GM12865 (cell line): ENCODE results near the gene JKAMP.
A peak's percentile ranks its signal among the peaks of the same experiment; 100 is the strongest.

Source experiments
- DNase-seq: peaks from one replicate; pipeline ENCODE4 v3.0.0; 2010; ENCODE audit warnings: low read depth
- H3K4me3 ChIP-seq: 2 replicates; pipeline ENCODE4 v1.5.1; 2011; ENCODE audit warnings: mild to moderate bottlenecking, low read depth, low read length, control low read depth
- TF ChIP-seq, protein P1 (sequence below): IDR thresholded peaks from 2 replicates; pipeline ENCODE4 v1.5.1; 2011; ENCODE audit warnings: low read length, control low read depth, low read depth, inconsistent platforms; ENCODE audit not compliant: insufficient read depth; ENCODE audit errors: missing control alignments

Gene JKAMP

GRCh38 chr14:59480166-59480565 lies 4.2 kb upstream of the JKAMP start:
- TF ChIP-seq, protein P1, sequence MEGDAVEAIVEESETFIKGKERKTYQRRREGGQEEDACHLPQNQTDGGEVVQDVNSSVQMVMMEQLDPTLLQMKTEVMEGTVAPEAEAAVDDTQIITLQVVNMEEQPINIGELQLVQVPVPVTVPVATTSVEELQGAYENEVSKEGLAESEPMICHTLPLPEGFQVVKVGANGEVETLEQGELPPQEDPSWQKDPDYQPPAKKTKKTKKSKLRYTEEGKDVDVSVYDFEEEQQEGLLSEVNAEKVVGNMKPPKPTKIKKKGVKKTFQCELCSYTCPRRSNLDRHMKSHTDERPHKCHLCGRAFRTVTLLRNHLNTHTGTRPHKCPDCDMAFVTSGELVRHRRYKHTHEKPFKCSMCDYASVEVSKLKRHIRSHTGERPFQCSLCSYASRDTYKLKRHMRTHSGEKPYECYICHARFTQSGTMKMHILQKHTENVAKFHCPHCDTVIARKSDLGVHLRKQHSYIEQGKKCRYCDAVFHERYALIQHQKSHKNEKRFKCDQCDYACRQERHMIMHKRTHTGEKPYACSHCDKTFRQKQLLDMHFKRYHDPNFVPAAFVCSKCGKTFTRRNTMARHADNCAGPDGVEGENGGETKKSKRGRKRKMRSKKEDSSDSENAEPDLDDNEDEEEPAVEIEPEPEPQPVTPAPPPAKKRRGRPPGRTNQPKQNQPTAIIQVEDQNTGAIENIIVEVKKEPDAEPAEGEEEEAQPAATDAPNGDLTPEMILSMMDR, result no peak
- no peak overlapping the region for H3K4me3 ChIP-seq
- no peak for DNase-seq

- TF ChIP-seq, protein P1, result no peak
- H3K4me3 ChIP-seq, result peak overlapping the region; percentile 12; the same call in 1 of the 2 replicates
- DNase-seq, result no peak
These were observed 2.9 kb upstream of the JKAMP start for GRCh38 chr14:59481407-59481806.

GRCh38 chr14:59481871-59482540 lies 2.3 kb upstream of the JKAMP start:
- DNase-seq, result peak; percentile 28
- TF ChIP-seq, protein P1, result no peak
- peak overlapping the region; percentile 71 for H3K4me3 ChIP-seq

DNA sequence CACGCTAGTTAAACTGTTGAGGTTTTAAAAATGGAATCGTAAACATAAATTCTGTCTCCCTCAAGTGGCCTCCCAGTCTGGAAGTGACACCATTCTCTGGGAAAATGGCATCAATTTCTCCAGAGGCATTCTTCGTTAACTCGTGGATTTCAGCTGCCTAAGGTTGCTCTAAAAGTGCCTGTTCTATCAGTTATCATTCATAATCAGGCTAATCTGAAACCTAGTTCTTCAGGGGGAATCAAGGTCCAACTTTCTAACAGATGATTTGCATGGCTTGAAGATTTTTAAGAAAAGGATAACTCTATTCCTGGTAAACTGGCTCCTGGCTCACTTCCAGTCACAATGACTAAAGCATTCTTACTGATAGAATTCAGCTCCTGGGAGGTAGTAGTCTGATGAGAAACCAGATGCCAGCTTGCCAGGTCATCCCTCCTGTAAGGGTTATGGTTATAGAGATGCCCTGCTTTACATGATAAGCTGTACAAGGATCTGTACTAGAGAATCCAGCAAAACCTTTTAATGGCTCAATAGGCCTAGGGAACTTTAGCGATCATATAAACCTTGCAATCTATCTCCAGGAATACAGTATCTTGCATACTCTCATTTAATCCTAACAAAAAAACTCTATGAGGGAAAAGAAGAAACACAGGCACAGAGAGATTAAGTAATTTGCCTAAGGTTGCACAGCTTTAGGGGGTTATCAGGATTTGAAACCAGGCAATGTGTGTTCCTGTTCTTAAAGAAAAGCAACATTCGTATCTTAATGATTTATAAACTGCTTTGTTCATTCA lies 1.6 kb upstream of the JKAMP start:
- no peak for DNase-seq
- TF ChIP-seq, protein P1, result no peak
- H3K4me3 ChIP-seq, result peak overlapping the region; percentile 71

DNA sequence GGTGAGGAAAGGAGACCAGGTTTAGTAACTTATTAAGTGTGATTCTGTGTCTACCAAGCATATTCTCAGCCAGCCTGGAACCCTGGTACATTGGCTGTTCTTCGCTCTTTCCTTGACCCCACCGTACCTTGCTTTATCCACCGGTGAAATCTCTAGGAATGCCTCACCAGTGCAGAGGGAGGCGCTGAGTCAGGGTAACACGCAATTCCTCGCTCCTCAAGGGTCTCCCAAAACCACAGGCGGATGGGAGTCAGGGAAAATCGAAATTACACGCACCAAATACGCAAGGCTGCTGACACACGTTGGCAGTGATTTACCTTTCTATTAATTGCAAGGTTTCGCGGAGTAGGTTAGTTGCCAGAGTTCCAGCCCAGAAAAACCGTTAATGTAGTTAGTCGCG lies 954 bp upstream of the JKAMP start:
- peak overlapping the region; percentile 71 for H3K4me3 ChIP-seq
- TF ChIP-seq, protein P1, result no peak
- DNase-seq, result no peak

DNA sequence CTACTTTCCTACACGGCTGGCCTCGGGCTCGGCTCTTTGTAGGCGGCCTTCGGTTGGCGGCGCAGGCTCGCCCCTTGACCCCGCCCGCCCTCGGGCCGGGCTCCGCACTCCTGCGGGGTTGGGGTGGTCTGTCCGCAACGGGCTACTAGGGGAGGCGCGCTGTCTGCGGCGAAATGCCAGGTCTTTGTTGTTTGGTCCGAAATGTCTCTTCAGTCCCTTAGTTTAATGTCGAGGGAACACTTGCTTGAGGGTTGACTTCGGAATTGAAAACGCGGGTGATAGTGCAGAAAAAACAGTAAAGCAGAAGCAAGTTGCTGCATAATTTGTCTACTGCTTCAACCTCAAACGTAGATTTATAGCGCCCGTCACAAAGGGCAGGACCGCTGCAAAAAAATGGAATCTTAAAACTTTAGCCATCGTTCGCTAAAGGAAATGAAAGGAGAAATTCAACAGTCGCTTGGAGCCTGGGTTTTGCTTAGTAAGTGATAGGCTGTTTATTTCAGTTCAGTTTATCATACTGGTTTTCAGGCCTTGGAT lies 390 bp downstream of the JKAMP start:
- H3K4me3 ChIP-seq, result peak overlapping the region; percentile 71
- DNase-seq, result no peak
- TF ChIP-seq, protein P1, result no peak
